GM12865 (cell line): Measurements from ENCODE around the gene GPC5.
"Not testable (repeated sequence)": the region's sequence is repeated elsewhere in the genome, so short reads cannot be mapped to it uniquely, and the experiment has no call there.

Source experiments
- DNase-seq: peaks from one replicate; pipeline ENCODE4 v3.0.0; 2010; ENCODE audit warnings: low read depth
- H3K4me3 ChIP-seq: 2 replicates; pipeline ENCODE4 v1.5.1; 2011; ENCODE audit warnings: mild to moderate bottlenecking, low read depth, low read length, control low read depth
- TF ChIP-seq, protein P1 (sequence below): IDR thresholded peaks from 2 replicates; pipeline ENCODE4 v1.5.1; 2011; ENCODE audit warnings: low read length, control low read depth, low read depth, inconsistent platforms; ENCODE audit not compliant: insufficient read depth; ENCODE audit errors: missing control alignments

Gene GPC5

DNA sequence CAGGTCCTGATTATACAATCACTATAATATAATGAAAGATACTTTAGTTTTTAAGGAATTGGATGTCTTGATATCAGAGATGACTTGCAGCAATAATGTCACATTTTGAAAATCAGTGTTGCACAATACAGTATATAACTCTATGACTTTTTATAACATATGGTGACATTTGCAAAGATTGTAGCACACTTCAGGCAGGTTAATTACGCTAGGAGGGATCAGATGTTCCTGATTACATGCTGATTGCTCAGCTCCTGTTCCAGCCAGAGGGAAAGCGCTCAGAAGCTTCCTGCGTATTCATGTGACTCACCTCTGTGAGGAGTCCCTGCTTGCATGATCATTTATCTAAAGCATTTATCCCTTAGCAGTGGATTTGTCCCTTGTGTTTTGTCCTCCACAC is 265.6 kb downstream of the GPC5 start:
- TF ChIP-seq, protein P1, sequence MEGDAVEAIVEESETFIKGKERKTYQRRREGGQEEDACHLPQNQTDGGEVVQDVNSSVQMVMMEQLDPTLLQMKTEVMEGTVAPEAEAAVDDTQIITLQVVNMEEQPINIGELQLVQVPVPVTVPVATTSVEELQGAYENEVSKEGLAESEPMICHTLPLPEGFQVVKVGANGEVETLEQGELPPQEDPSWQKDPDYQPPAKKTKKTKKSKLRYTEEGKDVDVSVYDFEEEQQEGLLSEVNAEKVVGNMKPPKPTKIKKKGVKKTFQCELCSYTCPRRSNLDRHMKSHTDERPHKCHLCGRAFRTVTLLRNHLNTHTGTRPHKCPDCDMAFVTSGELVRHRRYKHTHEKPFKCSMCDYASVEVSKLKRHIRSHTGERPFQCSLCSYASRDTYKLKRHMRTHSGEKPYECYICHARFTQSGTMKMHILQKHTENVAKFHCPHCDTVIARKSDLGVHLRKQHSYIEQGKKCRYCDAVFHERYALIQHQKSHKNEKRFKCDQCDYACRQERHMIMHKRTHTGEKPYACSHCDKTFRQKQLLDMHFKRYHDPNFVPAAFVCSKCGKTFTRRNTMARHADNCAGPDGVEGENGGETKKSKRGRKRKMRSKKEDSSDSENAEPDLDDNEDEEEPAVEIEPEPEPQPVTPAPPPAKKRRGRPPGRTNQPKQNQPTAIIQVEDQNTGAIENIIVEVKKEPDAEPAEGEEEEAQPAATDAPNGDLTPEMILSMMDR: no peak
- no peak overlapping the region for H3K4me3 ChIP-seq
- no peak for DNase-seq

DNA sequence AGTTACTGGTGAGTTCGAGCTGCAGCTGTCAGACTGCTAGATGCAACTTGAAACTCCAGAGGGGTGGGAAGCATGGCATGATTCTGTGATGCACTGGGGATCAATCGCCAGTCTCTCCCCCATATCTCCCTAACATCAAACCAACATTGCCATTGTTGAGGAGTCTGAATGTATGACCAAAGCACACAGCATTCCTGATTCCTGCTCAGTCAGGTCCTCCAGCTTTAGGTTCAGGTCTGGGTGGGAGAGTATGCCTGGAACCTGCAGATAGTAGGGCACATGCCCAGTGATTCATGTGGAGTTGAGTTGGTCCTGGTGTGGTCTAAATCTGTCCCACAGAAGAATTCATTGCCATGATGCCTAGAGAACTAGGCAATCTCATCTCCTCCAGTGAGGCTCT is 269.1 kb downstream of the GPC5 start:
- no peak for DNase-seq
- no peak overlapping the region for H3K4me3 ChIP-seq
- TF ChIP-seq, protein P1: no peak

DNA sequence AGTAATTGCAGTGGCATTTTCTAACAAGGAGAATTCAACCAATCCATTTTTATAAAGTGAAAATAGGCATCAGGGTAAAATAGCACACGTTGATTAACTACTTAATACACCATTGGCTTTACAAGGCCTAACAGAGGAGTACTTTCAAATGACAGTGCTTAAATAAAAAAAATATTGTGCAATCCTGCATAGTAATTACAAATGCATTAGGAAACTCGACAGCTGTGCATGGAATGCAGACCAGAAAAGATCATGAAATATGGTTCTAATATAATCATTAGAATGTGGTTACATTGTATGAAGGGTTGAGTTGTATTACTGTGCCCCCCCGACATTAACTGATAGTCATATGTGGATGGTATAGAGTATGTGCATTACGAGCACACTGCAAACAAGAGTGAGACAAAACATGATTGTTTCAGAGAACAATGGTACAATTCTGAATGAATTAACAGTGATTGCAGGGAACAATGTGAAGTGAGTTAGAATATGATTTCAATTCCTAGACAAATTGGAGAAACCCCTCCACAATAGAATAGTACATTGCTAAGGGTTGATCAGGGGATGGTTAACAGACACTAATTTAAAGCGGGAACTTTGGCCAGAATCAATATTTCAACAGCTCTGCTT is 270.6 kb downstream of the GPC5 start:
- TF ChIP-seq, protein P1: no peak

DNA sequence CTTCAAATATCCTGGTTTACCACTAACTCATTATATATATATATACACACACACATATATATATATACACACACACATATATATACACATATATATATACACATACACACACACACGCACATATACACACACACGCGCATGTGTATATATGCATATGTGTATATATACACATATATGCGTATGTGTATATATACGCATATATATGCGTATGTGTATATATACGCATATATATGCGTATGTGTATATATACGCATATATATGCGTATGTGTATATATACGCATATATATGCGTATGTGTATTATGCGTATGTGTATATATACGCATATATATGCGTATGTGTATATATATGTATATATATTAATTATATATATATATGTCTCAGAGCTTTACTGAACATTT is 275.9 kb downstream of the GPC5 start:
- not testable (repeated sequence) for H3K4me3 ChIP-seq, DNase-seq

More for the DNA sequence above, 270.6 kb downstream of the GPC5 start:
- no peak overlapping the region for H3K4me3 ChIP-seq
- no peak for DNase-seq

DNA sequence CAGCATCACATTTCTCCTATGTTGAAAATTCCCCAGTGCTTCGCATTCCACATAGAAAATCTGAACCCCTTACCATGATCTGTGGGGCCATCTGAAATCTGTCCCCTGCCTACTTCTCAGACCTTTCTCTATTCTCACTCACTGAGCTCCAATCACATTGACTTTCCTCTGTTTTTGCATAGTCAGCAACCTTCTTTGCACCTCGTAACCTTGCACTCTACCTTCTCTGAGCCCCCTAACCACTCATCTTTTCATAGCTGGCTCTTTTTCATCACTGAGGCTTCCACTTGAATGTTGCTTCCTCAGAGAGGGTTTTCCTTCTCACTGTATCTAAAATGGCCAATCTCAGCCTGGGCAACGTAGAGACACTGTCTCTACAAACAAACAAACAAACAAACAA is 286.3 kb downstream of the GPC5 start:
- TF ChIP-seq, protein P1: no peak
- H3K4me3 ChIP-seq: no peak overlapping the region
- no peak for DNase-seq

DNA sequence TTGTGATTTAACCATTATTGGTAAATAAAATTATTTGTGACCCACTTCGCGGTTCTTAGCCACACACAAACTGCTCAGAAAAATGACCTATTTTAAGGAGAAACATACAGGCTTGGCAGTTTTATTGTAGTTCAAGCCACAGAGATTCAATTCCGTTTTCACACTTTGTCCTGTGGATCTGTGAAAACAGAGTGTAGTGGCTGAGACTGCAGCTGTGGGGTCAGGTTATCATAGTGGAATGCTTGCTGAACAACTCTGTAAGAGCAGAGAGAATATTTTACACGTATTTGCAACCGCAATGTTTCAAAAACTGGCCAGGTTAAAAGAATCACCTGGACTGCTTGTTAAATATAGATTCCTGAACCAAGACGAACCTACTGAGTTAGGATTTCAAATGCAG is 292.5 kb downstream of the GPC5 start:
- peak; percentile 5 for DNase-seq
- no peak overlapping the region for H3K4me3 ChIP-seq
- TF ChIP-seq, protein P1: no peak

DNA sequence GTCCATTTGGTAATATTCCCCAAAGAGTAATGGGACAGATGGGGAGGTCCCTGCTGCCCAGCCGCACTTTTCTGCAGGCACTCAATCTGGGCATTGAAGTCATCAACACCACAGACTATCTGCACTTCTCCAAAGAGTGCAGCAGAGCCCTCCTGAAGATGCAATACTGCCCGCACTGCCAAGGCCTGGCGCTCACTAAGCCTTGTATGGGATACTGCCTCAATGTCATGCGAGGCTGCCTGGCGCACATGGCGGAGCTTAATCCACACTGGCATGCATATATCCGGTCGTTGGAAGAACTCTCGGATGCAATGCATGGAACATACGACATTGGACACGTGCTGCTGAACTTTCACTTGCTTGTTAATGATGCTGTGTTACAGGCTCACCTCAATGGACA is 295.0 kb downstream of the GPC5 start:
- H3K4me3 ChIP-seq: no peak overlapping the region
- no peak for DNase-seq
- TF ChIP-seq, protein P1: no peak
